Stimulated activated CD8-positive, alpha-beta memory T cell treated with anti-CD3 and anti-CD28 coated beads, Interleukin-4, amount 100 ng/mL, for 4 hours (primary cell): Measurements from ENCODE around the gene MED6.

Experiments
- DNase-seq, 2 donors: peaks; one replicate each; pipeline ENCODE4 v3.0.0-alpha.2; 2020; ENCODE audit warnings: low read depth in 2 of 2, low spot score in 1 of 2

MED6 gene

GRCh38 chr14:70599345-70599744, 1.1 kb downstream of the MED6 start:
- DNase-seq: no peak

DNA sequence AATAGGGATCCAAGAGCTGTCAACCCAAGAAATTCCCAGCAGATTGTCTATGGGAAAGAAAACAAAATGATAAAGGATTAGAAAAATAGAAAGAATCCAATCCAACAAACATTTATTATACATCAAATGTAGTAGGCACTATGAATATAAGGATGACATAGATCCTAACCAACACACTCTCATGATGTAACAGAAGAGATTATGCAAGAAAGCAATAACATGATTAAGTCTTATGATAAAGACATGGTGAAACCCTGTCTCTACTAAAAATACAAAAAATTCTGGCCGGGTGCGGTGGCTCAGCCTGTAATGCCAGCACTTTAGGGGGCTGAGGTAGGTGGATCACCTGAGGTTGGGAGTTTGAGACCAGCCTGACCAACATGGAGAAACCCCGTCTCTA, 2.7 kb downstream of the MED6 start:
- DNase-seq: no peak

DNA sequence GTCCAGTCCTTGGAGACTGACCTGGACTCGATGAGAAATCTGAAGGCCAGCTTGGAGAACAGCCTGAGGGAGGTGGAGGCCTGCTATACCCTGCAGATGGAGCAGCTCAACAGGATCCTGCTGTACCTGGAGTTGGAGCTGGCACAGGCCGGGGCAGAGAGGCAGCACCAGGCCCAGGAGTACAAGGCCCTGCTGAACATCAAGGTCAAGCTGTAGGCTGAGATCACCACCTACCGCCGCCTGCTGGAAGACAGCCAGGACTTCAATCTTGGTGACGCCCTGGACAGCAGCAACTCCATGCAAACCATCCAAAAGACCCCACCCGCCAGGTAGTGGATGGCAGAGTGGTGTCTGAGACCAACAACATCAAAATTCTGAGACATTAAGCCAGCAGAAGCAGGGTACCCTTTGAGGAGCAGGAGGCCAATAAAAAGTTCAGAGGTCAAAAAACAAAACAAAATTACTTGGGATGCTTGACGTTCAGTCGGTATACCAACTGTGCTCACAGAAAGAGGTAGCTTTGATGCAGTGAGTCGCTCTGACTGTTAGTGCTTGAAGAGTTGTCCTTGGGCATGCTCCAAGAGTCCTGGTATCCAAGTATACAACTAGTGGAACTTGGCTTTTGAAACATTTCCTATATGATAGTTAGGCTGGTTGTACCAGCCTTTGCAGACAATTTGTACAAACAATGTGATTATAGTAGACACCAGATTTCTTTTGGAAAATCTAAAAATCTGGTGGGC, 4.8 kb downstream of the MED6 start:
- DNase-seq: no peak

DNA sequence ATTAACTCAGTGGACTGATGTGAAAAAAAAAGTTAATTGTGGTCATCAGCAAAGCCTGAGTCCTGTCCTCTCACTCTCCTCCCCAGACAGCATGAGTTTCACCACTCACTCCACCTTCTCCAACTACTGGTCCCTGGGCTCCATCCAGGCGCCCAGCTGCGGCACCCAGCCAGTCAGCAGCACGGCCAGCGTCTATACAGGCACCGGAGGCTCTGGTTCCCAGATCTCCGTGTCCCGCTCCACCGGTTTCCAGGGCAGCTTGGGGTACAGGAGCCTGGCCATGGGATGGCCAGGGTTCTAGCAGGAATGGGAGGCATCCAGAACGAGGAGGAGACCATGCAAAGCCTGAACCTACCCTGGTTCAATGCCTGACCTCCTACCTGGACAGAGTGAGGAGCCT, 6.0 kb downstream of the MED6 start:
- DNase-seq: no peak

DNA sequence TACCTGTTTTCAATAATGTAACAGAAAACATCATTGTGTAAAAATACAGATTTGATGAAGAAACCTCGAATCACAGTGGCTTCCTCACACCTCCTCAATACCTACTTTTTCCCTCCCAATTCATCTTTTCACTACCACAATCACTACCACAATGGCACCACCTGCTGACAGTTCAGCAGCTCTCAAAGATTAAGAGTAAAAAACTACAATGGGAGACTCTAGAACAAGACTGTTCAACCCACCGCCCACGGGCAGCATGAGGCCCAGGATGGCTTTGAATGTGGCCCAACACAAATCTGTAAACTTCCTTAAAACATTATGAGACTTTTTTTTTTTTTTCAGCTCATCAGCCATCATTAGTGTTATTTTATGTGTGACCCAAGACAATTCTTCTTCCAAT, 15.2 kb downstream of the MED6 start:
- no peak for DNase-seq

DNA sequence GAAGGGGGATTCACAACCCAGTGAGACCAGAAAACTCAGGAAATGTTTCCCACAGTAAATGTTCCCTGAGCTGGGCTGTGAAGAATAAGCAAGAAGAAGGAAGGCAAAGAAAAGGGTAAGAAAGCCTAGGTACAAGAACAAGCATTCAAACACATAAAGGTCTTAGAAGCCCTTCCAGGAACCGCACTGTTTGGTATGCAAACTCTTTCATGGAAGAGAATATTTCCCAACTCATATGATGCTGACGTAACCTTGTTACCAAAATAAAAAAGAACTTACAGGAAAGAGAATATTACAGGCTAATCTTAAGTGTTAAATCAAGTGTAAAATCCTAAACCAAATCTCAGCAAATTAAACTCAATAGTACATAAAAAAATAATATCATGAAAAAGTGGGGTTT, 23.6 kb downstream of the MED6 start:
- DNase-seq: no peak

DNA sequence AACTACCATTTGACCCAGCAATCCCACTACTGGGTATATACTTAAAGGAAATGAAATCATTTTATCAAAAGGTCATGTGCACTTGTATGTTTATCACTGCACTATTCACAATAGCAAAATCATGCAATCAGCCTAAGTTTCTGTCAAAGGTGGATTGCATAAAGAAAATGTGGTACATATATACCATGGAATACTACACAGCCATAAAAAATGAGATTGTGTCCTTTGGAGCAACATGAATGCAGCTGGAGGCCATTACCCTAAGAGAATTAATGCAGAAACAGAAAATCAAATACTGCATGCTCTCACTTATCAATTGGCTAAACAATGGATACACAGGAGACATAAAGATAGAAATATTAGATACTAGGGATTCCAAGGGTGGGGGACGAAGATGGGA, 27.4 kb downstream of the MED6 start:
- DNase-seq: no peak

DNA sequence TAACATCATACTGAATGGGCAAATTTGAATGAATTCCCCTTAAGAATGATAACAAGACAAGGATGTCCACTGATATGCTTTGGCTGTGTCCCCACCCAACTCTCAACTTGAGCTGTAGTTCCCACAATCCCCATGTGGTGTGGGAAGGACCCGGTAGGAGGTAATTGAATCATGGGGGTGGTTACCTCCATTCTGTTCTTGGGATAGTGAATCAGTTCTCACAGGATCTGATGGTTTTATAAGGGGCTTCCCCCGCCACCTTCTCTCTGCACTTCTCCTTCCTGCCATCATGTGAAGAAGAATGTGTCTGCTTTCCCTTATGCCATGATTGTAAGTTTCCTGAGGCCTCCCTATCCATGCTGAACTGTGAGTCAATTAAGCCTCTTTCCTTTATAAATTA, 29.3 kb downstream of the MED6 start:
- no peak for DNase-seq

DNA sequence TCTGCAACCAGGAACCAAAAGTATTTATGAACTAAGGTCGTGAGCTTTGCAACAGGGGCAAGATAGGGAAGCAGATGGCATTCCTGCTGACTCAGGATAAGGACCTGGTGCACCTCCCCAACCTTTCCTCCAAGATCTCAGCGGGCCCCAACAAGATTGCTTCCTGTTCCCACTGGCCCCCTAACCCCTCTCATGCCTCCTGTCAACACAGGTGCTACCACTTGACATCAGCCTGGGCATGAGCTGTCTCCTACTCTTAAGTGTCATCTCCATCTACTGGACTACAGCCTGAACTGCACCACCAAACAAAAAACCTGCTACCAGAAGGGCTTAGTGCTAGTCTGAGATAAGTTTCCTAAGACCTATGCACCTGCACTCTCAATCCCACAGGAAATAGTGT, 32.7 kb downstream of the MED6 start:
- DNase-seq: no peak

- no peak for DNase-seq
Observed at GRCh38 chr14:70563869-70564268, 36.6 kb downstream of the MED6 start.

DNA sequence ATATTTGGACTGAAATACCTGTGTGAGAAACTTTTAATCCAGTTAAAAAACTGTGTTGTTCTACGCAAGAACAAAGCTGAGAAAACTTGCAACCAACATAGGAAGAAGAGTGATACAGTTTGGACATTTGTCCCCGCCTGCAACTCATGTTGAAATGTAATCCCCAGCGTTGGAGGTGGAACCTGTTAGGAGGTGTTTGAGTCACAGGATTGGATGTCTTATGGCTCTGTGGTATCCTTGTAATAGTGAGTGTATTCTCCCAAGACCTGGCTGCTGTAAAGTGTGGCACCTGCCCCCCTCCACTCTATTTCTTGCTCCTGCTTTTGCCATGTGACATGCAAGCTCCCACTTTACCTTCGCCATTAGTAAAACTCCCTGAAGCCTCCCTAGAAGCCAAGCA, 37.0 kb downstream of the MED6 start:
- no peak for DNase-seq

- DNase-seq: no peak
Observed at GRCh38 chr14:70558356-70558755, 42.1 kb downstream of the MED6 start.

DNA sequence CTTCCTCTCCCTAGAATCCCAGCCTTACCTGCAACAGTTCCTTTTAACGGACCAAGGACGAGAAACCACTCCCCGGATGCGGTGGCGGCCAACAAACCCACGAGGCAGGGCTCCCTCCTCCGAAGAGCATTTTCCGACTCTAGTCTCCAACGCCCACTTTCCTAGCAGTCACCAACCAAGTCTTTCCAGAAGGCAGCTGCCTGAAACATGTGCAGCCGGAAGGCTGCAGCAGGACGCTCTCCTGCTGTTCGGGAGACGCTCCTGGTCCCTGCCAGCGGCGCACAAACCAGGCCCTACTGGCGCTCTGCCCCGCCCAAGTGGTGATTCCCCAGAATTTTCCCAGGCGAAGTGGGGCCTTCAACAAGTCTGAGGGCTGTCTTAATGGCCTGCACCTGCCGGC, 44.6 kb downstream of the MED6 start:
- no peak for DNase-seq

GRCh38 chr14:70538087-70538486, 62.4 kb downstream of the MED6 start:
- DNase-seq: no peak

DNA sequence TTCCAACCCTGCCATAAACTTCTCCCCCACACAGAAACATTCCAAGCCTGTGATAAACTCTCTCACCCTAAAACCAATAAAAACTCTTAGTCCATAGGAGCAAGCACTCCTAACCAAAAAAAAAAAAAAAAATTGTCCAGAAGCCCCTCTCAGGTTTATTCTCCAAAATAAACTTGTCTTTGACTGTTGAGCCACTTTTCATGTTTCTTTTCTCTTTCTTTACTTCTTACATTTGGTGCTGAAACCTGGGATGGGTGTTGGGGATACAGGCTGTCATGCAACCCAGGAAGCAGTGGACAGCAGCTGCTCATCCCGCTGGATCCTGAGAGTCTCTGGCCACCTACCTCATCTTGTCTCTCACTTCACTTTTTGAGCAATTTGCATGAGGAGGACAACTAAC, 63.6 kb downstream of the MED6 start:
- no peak for DNase-seq

DNA sequence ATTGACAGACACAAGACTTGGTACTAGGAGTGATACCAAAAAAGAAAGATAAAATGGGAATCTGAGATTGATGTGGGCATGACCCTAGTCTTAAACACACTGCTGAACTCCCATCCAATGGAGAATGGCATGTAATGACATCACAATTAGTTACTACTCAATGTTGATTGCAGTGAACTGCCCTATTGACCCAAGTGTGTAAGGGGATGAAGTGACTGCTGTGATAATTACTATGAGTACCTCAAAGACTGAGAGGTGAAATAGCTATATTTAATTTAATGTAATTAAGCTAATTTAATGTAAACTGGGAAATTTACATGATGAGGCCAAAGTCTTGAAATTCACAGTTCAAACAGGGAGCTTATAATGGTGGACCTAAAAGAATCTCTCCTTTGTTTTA, 65.6 kb downstream of the MED6 start, which contains the start of gene ADAM20:
Gene ADAM20 (minus strand): TSS at position 101 of the 400 bp plus-strand sequence. CDS start 10,247 bp downstream, outside the sequence.
- no peak for DNase-seq
